Measurements from ENCODE around the gene C16orf90.
"Not testable (repeated sequence)": the region's sequence is repeated elsewhere in the genome, so short reads cannot be mapped to it uniquely, and the experiment has no call there.

C16orf90 gene

GRCh38 chr16:3511286-3512180 lies 16.2 kb upstream of the C16orf90 start:
- DNase-seq, result no peak

DNA sequence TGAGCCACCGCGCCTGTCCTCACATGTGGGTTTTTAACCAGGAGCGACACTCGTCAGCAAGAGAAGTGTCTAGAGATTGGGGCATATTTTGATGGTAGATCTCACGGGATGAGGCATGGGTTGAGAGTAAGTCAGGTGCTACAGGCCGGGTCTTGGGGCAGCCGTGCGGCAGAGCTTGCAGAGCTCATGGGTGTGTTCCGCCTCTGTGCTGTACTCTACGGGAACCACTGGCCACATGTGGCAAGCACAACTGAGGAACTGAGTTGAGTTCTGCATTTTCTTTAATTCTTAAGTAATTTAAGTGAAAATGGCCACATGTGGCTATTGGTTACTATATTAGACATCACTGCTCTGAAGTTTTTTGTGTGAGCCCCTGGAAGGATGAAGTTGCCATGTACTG lies 15.1 kb upstream of the C16orf90 start:
- DNase-seq, result no peak

- peak; percentile 71 for DNase-seq
These were observed 14.2 kb upstream of the C16orf90 start for GRCh38 chr16:3509470-3509928.

- DNase-seq, result no peak
These were observed 13.4 kb upstream of the C16orf90 start for GRCh38 chr16:3508736-3509135.

- DNase-seq, result peak; percentile 42
These were observed 8.2 kb upstream of the C16orf90 start for GRCh38 chr16:3503523-3503922.

DNA sequence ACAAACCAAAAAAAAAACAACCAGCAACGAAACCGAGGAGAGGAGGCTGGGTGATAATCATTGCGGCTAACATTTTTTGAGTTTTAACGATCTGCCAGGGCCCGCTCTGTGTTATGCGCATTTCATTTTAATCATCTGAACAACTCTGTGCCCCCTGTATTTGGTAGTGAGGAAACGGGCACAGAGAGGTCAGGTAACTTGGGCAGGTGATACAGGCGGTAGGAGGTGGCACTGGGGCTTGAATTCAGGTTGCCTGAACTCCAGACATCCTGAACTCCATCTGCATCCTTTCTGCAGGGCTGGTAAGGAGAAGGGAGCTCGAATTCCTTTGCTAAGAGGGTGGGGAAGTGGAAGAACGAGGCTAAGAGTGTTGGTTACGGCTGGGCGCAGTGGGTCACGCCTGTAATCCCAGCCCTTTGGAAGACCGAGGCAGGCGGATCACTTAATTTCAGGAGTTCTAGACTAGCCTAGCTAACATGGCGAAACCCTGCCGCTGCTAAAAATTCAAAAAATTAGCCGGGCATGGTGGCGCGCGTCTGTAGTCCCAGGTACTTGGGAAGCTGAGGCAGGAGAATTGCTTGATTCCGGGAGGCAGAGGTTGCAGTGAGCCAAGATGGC lies 6.6 kb upstream of the C16orf90 start:
- no peak for DNase-seq

DNA sequence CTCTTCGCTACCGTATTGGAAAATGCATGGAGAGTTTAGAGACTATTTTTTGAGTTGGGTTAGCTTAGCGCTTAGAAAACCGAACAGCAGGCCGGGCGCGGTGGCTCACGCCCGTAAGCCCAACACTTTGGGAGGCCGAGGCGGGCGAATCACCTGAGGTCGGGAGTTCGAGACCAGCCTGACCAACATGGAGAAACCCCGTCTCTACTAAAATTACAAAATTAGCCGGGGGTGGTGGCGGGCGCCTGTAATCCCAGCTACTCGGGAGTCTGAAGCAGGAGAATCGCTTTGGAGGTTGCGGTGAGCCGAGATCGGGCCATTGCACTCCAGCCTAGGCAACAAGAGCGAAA lies 6.1 kb upstream of the C16orf90 start:
- DNase-seq, result not testable (repeated sequence)

GRCh38 chr16:3498988-3499387 lies 3.7 kb upstream of the C16orf90 start:
- DNase-seq, result no peak

GRCh38 chr16:3497771-3498170 lies 2.5 kb upstream of the C16orf90 start:
- DNase-seq, result no peak

DNA sequence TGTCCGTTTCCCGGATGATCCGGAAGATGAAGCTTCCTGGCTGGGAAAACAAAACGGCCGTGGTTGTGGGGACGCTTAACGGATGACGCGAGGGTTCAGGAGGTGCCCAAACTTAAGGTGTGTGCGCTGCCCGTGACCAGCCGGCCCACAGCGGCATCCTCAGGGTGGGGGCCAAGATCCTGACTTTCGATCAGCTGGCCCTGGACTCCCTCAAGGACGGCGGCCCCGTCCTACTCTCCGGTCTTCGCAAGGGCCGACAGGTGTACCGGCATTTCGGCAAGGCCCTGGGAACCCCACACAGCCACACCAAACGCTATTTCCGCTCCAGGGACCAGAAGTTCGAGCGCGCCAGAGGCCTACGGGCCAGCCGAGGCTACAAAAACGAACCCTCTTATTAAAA lies 1.1 kb upstream of the C16orf90 start:
- no peak for DNase-seq

DNA sequence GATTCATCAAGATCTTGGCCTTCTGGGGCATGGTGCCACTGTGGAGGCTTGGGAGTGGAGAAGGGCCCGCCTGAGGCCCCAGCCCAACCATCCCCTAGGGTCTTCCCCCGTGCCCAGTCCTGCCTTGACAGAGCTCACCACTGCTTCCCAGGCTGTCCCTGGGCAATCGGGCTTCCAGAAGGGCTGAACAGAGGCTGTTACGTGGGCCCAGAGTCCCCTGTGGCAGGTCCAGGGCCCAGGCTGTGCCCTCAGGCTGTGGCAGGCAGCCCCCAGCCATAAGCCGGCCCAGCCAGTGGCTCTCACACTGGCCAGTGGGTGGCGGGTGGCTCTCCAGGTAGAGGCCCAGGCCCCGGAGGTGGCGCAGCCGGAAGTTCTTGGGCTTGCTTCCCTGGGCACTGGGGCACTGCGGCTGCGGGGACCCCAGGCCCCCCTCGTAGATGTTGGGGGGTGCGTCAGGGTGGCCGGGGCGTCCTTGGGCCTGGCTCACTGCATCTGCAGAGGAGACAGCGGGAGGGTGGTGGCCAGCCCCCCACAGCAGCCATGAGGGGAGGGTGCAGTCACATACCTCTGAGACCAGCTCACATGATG lies 809 bp downstream of the C16orf90 start:
- DNase-seq, result no peak

GRCh38 chr16:3492356-3492755 lies 2.9 kb downstream of the C16orf90 start:
- DNase-seq, result no peak

GRCh38 chr16:3490911-3491629 lies 4.2 kb downstream of the C16orf90 start:
- peak; percentile 15 for DNase-seq

DNA sequence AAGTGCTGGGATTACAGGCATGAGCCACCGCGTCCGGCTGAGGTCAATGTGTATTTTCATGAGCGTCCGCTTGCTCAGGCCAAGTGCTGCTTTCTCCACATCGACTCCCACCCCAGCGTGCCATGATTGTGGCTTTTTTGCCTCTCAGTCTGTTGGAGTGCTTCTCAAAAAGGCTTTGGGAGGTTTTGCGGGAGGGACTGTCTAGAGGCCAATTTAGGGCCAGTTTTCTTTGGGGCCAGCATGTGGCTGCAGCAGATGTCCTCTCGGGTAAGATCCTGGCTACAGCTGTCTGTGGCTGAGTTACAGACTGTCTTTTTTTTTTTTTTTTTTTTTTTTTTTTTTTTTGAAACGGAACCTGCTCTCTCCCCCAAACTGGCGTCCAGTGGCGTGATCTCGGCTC lies 6.5 kb downstream of the C16orf90 start:
- DNase-seq, result no peak

DNA sequence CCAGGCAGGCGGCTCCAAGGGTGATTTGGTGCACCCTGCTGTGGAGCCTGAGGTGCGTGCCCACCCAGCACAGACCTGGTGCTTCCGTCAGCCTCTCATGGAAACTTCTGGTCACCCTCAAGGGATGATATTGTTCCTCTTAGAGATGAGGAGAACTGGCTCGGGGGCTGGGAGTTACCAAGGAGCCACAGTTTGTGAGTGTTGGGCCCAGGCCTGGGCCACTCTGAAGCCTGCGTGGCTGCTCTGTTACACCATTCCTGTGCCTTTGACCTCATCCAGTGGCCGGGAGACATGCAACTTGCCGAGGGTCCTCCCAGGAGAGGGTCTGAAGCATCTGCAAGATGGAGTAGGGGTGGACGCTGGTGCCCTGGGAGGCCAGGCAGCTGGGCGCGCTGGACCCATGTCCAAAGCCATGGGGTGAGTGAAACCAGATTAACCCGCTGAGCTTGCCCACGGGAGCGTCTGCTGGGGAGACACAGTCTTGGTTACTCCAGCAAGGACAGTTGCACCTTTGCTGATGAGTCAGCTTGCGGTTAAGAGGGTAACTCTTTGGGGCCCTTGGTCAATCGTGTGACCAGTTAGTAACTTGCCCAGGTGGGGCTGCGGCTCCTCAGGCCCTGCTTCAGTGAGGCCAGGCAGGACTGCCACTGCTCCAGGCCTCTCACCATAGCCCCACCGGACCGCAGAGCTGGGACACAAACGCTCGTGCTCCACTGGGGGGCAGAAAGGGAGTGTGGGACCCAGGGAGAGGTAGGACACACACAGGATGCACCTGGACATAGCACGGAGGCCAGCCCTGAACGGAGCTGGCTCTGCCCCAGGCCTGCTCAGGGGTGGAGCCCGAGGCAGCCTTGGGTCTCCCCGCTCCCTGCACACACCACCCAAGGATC lies 7.5 kb downstream of the C16orf90 start:
- peak; percentile 8 for DNase-seq

GRCh38 chr16:3486506-3487215 lies 8.6 kb downstream of the C16orf90 start:
- no peak for DNase-seq

- DNase-seq, result peak; percentile 23
These were observed 9.3 kb downstream of the C16orf90 start for GRCh38 chr16:3485821-3486505.

DNA sequence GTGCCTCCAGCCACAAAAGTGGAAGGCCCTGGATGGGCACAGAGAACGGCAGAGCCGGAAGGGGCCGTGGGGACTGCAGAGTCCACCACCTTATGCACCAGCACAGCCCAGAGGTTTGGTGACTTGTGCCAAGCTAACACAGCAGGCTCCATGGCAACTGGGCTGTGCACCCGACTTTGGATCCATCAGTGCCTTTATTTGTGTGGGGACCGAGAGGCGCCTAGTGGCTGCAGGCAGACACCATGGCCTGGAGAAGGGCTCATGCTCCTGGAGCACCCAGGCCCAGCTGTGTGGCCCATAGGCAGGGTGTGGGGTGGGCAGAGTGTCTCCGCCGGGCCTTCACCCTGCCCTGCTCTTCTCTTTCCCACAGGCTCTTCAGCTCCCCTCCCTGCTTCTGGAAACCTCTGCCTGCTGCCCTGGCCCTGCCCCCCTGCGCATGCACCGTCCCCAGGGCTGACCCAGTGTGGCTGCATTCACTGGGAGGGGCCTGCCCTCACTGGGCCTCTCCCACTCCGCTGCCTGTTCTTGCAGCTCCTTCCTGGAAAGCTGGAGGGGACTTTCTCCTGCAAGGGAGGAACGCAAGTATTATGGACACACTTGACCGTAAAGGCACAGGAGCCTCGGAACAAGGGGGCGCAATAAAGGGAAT lies 10.1 kb downstream of the C16orf90 start:
- DNase-seq, result no peak

DNA sequence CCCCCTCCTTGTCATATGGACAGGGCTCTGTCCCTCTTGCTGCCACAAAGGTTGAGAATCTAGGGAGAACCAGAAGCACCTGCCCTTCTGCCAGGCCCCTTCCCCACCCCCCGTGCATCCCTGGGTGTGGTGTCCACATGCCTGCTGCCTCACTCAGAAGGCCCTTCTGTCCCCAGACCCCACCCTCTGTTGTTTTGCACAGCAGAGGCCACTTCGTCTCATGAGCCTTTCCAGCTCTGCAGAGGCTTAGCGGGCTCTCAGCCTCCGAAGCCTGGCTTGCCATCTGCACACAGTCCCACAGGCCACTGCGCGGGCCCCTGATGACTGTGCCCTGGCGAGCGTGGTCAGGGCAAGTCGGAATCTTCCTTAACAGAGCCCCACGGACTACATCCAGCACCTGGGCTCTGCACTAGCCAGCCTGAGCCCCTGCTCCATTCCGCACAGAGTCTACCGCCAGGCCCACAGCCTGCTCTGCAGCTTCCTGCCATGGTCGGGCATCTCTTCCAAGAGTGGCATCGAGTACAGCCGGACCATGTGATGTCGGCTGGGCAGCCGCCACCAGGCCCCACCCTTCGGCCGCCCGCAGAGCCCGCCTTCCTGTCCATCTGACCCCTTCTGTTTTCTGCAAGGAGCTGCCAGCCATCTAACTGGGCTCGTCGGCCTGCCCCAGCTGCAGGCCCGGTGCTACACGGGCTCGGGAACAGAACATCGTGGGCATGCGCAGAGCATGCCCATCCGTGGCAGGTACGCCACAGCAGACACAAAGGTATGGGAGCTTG lies 10.8 kb downstream of the C16orf90 start:
- DNase-seq, result no peak
